Upper lobe of right lung (tissue), 1 donor: ENCODE data around the gene STK10. TPM values are rescaled to one million over a fixed set of nuclear protein-coding genes. Genes with fewer than 3 reads are reported as not detected.

Experiments used
- ATAC-seq: fragments of 200-7000 bp; cut with Tn5 transposase; one replicate; pipeline ENCODE4 v1.9.1; 2020; ENCODE audit warnings: mild to moderate bottlenecking, moderate library complexity
- DNase-seq: peaks from one replicate; pipeline ENCODE4 v3.0.0-alpha.2; 2020
- H3K27ac ChIP-seq: fragments of 200-600 bp; one replicate; pipeline ENCODE4 v1.8.0; 2022
- H3K27me3 ChIP-seq: fragments of 200-600 bp; one replicate; pipeline ENCODE4 v1.8.0; 2022; ENCODE audit warnings: mild to moderate bottlenecking
- H3K36me3 ChIP-seq: fragments of 200-600 bp; one replicate; pipeline ENCODE4 v1.8.0; 2022
- H3K4me1 ChIP-seq: fragments of 200-600 bp; one replicate; pipeline ENCODE4 v1.8.0; 2022
- H3K4me3 ChIP-seq: fragments of 200-600 bp; one replicate; pipeline ENCODE4 v1.8.0; 2022; ENCODE audit warnings: mild to moderate bottlenecking
- H3K9me3 ChIP-seq: fragments of 200-600 bp; one replicate; pipeline ENCODE4 v1.8.0; 2022
- intact Hi-C: fragments of 100-400 bp; cut with DNase I; formaldehyde crosslinking; loops from one replicate; pipeline ENCODE4 v1.11.0; 2022
- total RNA-seq: library from RNA; stranded (reverse); fragmentation: NEBNext Ultra II Directional; extraction: Animal tissue kit (Norgen Biotek cat#: 25700); gene quantifications from one replicate; pipeline ENCODE4 v1.2.1, GENCODE V29; 2021
- TF ChIP-seq, protein P1 (sequence below): fragments of 200-600 bp; IDR thresholded peaks from one replicate; pipeline ENCODE4 v1.8.0; 2022; ENCODE audit warnings: antibody characterized with exemption
- donor health status: DM: no; HTN: yes; CAD: no; lungs with severe emphysema.

The STK10 gene
- total RNA-seq, 1 donor from 2014 or later = 56.9 TPM

DNA sequence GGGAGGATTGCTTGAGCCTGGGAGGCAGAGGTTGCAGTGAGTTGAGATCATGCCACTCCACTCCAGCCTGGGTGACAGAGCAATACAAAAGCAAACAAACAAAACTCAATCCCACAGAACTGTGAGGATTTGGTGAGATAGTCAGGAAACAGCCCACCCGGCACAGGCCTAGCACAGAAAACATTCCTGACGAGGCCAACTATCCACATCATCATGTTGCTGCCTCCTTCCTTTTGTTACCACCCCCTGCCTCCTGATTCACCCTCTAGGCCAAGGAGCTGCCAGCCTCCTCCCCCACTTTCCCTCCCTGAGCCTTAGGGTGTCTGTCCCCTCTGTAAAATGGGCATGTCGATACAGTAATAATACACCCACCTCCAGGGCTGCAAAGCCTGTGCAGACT, 39.0 kb downstream of the STK10 start:
- H3K4me1 ChIP-seq = peaks cover 22% of the 10 kb centered on the region
- intact Hi-C loops = no loop called here
- H3K27me3 ChIP-seq = no peaks in the 10 kb centered on the region
- TF ChIP-seq, protein P1, sequence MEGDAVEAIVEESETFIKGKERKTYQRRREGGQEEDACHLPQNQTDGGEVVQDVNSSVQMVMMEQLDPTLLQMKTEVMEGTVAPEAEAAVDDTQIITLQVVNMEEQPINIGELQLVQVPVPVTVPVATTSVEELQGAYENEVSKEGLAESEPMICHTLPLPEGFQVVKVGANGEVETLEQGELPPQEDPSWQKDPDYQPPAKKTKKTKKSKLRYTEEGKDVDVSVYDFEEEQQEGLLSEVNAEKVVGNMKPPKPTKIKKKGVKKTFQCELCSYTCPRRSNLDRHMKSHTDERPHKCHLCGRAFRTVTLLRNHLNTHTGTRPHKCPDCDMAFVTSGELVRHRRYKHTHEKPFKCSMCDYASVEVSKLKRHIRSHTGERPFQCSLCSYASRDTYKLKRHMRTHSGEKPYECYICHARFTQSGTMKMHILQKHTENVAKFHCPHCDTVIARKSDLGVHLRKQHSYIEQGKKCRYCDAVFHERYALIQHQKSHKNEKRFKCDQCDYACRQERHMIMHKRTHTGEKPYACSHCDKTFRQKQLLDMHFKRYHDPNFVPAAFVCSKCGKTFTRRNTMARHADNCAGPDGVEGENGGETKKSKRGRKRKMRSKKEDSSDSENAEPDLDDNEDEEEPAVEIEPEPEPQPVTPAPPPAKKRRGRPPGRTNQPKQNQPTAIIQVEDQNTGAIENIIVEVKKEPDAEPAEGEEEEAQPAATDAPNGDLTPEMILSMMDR = no peak
- no peaks in the 10 kb centered on the region for H3K9me3 ChIP-seq
- H3K27ac ChIP-seq = no peak overlapping the region
- ATAC-seq (no peak), DNase-seq (no peak)
- no peak overlapping the region for H3K4me3 ChIP-seq
- H3K36me3 ChIP-seq = peaks cover 10% of the 10 kb centered on the region

DNA sequence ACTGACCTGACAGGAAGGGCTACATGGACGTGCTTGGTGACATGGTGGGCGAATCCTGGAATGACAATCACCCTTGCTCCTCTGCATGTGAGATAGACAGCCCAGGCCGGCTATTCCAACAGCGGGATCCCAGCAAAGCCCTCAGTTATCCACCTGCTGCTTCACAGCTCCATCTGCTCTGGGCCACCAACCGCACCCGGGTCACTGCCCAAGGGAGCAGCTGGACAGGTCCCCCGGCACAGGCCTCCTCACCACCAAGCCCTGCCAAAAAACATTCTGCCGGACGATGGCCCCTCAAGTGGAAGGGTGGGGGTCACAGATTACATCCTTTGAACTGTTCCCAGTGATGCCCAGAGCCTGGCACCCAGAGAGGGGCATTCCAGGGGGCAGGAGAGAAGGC, 39.6 kb downstream of the STK10 start:
- intact Hi-C loops = no loop called here
- Histone ChIP-seq H3K36me3 (peaks cover 10% of the 10 kb centered on the region), H3K27me3 (no peaks in the 10 kb centered on the region), H3K27ac (no peak overlapping the region), H3K9me3 (no peaks in the 10 kb centered on the region), H3K4me1 (peaks cover 22% of the 10 kb centered on the region), H3K4me3 (no peak overlapping the region)
- DNase-seq (no peak), ATAC-seq (no peak)
- TF ChIP-seq, protein P1 = no peak

DNA sequence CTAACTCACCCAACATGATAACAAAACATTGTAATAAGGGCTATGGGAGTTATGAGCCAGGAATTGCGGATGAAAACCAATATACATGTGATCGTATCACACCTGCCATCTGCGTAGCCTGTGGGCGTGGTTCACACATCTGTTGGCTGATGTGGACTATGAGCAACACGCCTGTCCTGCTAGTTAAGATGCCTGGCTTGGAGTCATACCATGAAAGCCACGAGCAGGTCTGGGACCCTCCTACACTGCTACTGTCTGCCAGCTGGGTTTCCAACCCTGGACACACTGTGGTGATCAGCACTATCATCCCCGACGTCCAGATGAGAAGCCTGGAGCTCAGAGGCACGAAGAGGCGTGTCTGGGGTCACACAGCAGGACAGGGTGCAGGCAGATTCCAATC, 40.2 kb downstream of the STK10 start:
- TF ChIP-seq, protein P1 = no peak
- no peaks in the 10 kb centered on the region for H3K9me3 ChIP-seq
- DNase-seq (no peak), ATAC-seq (no peak)
- no peak overlapping the region for H3K4me3 ChIP-seq
- H3K27ac ChIP-seq = no peak overlapping the region
- no peaks in the 10 kb centered on the region for H3K27me3 ChIP-seq
- intact Hi-C loops = no loop called here
- H3K36me3 ChIP-seq = peaks cover 6% of the 10 kb centered on the region
- peaks cover 22% of the 10 kb centered on the region for H3K4me1 ChIP-seq

DNA sequence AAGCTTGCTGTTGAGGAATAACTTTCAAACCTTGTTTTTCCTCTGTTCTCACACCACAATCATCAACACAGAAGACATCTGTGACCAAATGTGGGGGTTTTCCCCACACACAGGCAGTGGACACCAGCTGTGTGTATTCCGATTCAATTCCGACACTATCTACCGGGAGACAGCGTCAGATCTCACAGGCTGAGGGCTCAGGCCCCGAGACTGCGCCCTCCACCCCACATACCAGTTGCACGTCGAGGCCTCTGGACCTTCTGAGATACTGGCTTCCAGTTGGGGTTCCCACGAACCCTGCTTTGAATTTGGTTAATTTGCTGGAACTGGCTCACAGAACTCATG, 41.3 kb downstream of the STK10 start:
- ATAC-seq (no peak), DNase-seq (no peak)
- Histone ChIP-seq H3K36me3 (peaks cover 6% of the 10 kb centered on the region), H3K27ac (no peak overlapping the region), H3K4me1 (peaks cover 17% of the 10 kb centered on the region), H3K27me3 (no peaks in the 10 kb centered on the region), H3K4me3 (no peak overlapping the region), H3K9me3 (no peaks in the 10 kb centered on the region)
- TF ChIP-seq, protein P1 = no peak
- intact Hi-C loops = no loop called here

DNA sequence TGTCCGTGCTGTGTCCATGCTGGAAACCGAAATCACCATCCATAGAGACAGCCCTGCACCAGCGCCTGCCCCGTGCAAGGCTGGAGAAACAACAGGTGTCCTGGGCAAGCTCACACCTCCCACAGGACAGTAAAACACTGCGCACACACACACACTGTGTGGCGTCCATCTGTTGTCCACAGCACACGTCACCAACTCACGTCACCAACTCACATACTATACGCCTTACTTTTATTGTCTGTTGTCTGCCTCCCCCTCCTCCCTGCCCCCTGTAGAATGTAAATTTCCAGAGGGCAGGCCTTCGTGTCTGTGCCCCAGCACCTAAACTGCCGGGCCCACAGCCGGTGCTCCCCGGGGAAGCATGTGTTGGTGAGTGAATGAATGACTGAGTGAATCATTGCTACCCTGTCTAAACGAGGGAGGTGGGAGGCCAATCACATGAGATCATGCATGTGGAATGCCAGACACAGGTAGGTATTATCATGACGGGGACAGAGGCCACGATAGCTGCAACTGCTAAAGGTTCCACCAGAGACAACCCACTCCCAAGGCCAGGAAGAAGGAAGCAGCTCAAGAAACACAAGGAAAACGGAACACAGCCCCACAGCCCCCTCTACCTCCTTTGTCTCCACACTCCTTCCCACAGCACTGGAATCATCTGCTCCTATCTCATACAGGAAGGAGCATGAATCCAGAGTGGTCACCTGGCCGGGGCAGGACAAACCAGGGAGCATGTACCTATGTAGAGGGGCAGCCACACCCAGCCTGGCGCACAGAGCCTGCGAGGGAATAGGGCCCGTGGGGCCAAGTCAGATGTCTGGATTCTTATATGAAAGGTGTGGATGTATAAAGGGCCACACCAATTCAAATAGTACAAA, 41.9 kb downstream of the STK10 start:
- DNase-seq (no peak), ATAC-seq (no peak)
- Histone ChIP-seq H3K9me3 (no peaks in the 10 kb centered on the region), H3K27me3 (no peaks in the 10 kb centered on the region), H3K27ac (no peak overlapping the region), H3K36me3 (peaks cover 6% of the 10 kb centered on the region), H3K4me3 (no peak overlapping the region), H3K4me1 (peaks cover 14% of the 10 kb centered on the region)
- intact Hi-C loops = no loop called here
- TF ChIP-seq, protein P1 = no peak
